GM12801 (cell line): ENCODE measurements around the gene GSTM4.

ENCODE experiments used
- CTCF ChIP-seq: IDR thresholded peaks from one replicate; pipeline ENCODE4 v1.5.1; 2011; ENCODE audit warnings: control low read depth; ENCODE audit not compliant: insufficient read length; ENCODE audit errors: extremely low read depth

The GSTM4 gene

GRCh38 chr1:109664671-109665070 lies 8.8 kb downstream of the GSTM4 start:
- TF ChIP-seq CTCF, result no peak

GRCh38 chr1:109667452-109668122 lies 11.7 kb downstream of the GSTM4 start, which contains the start of gene GSTM2:
Gene GSTM2, plus strand, starts transcription at chr1:109668057. Its CDS starts 59 bp downstream, at chr1:109668116.
- no peak for TF ChIP-seq CTCF

DNA sequence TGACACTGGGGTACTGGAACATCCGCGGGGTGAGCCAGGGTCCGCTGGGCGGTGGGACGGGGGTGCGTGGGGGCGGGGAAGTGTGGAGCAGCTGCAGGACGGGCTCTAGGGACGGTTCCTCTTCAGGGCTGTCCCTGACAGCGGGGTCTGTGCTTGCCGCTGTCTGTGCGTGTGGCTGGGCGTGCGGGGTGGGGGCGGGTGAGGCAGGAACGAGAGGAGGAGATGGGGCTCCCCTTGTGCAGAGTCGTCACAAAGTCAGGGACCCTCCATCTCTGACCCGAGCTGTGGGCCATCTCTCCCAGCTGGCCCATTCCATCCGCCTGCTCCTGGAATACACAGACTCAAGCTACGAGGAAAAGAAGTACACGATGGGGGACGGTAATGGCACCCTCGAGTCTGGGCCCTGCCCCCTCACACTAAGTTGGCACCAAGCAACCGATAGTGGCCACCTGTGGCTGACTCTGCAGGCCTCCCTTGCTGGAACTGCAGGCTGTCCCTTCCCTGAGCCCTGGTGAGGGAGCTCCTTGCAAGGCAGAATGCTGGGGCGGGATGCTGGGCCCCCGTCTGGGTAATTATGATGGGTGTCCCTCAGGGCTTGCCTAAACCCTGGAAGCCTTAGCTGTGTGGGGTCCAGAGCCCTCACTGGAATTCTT lies 12.3 kb downstream of the GSTM4 start:
- TF ChIP-seq CTCF, result no peak

- no peak for TF ChIP-seq CTCF
These were observed 13.5 kb downstream of the GSTM4 start for GRCh38 chr1:109669246-109669948.

DNA sequence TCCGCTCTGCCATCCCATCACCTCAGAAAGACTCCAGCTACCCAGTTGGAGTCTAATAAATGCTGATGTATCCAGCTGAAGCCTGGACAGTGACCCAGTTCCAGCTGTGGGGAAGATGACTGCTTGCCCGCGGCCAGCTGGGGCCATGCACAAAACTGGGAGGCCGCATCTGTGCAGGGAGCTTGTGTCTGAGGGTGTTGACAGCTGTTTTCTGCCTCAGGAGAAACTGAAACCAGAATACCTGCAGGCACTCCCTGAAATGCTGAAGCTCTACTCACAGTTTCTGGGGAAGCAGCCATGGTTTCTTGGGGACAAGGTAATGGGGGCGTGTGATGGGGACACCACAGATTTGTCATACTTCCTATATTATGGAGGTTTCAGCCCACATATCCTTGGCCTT lies 15.2 kb downstream of the GSTM4 start:
- no peak for TF ChIP-seq CTCF

- TF ChIP-seq CTCF, result no peak
These were observed 21.6 kb downstream of the GSTM4 start for GRCh38 chr1:109677459-109677858.

GRCh38 chr1:109687641-109688499 lies 32.0 kb downstream of the GSTM4 start, which contains the start of gene GSTM1:
Gene GSTM1, plus strand, starts transcription at chr1:109687817. Its CDS starts 57 bp downstream, at chr1:109687874.
- no peak for TF ChIP-seq CTCF
